ENCODE data around the gene CNOT6L.
A peak's percentile ranks its signal among the peaks of the same experiment; 100 is the strongest.

The CNOT6L gene

GRCh38 chr4:77713884-77714283, 105.3 kb downstream of the CNOT6L start:
- no peak for DNase-seq (ENCODE audit: low read depth, low spot score)

GRCh38 chr4:77712675-77713074, 106.5 kb downstream of the CNOT6L start:
- DNase-seq (ENCODE audit: low read depth, low spot score) = no peak

- no peak for DNase-seq (ENCODE audit: low read depth, low spot score)
Measured at GRCh38 chr4:77711469-77711868, 107.7 kb downstream of the CNOT6L start.

GRCh38 chr4:77710684-77711083, 108.5 kb downstream of the CNOT6L start:
- DNase-seq (ENCODE audit: low read depth, low spot score) = no peak

- no peak for DNase-seq (ENCODE audit: low read depth, low spot score)
Measured at GRCh38 chr4:77710059-77710458, 109.1 kb downstream of the CNOT6L start.

GRCh38 chr4:77706717-77707116, 112.5 kb downstream of the CNOT6L start:
- no peak for DNase-seq (ENCODE audit: low read depth, low spot score)

DNA sequence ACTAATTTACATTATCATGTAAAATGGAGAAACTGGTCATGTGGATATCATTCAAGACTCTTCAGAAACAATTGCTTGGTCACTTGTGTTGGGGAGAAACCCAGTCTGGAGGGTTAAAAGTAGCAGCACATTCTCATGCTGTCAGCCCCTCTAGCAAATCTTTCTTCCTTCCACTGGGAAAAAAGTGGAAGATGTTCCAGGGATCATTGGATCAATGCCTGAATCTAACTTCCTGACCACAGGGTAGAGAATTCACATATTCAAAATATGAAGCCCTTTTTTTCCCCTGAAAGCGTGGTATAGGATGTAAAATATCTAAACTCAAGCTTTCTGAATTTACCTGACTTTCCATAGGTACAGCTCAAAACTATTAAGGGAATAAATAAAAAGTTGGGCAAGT, 115.5 kb downstream of the CNOT6L start:
- DNase-seq (ENCODE audit: low read depth, low spot score) = no peak

DNA sequence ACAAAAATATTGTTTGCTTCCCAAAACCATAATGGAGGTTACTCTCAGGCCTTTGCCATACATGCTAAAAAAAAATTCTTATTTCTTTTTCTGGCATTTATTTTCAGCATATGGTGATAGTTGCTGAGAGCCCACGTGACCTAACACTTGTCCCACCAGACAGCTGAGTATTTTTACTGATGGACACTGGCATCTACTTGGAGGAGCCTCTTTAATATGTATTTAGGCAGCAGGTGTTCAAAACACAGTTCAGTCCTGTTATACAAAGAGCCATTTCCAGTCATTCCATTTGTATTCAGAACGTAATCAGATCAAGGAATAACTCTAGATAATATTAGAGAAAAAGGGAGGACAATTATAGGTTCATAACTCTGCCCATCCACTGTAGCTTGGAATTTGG, 118.0 kb downstream of the CNOT6L start:
- DNase-seq (ENCODE audit: low read depth, low spot score) = no peak

- peak; percentile 71 for DNase-seq (ENCODE audit: low read depth, low spot score)
Measured at GRCh38 chr4:77699731-77700210, 119.4 kb downstream of the CNOT6L start.

DNA sequence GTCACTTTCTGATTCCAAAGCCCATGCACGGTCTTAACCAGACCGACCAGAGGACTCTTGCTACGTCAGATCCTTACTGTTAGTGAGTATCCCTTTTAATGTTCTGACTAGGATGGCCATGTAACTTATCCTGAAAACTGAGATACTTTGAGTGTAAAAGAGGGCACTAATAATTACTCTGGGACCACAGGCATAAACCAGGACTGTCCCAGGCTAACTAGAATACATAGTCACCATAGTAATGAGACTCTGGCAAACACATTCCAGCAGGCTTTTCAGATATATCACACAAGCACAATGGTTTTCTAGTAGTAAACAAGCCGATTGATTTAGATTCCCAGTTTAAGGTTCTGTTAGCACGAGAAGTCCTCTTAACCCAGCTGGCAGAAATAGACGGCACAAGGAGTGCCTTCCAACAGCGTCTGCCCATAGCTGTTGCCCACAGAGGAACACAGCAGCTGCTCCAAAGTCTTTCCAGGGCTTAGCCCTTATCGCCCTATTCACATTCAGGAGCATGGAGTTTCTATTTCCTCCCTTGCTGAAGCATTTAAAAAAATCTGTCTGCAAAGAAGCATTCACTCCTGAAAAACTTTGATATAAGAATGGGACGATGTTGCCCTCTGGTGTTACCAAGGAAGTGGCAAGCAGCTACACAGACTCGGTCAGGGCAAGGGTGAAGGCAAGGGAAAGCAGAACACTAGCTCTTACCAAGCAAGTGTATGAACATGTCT, 121.1 kb downstream of the CNOT6L start:
- peak; percentile 81 for DNase-seq (ENCODE audit: low read depth, low spot score)

DNA sequence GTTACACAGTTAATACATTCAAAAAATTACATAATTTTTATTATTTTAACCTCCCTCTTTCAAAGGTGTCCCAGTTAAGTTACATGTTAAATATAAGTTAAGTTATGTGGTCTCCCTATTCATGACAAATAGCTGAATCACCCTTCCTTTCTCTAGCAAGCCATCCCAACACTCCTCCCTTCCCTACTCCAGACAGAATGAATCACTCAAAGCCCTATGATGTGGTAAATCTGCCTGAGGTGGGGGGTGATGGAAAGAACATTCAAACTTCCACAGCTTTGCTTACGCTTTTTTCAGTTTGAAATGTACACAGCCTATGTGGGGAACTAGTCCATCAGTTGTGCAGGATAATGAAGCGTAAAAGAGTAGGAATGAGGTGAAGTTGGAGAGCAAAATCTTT, 123.4 kb downstream of the CNOT6L start:
- DNase-seq (ENCODE audit: low read depth, low spot score) = peak; percentile 94

DNA sequence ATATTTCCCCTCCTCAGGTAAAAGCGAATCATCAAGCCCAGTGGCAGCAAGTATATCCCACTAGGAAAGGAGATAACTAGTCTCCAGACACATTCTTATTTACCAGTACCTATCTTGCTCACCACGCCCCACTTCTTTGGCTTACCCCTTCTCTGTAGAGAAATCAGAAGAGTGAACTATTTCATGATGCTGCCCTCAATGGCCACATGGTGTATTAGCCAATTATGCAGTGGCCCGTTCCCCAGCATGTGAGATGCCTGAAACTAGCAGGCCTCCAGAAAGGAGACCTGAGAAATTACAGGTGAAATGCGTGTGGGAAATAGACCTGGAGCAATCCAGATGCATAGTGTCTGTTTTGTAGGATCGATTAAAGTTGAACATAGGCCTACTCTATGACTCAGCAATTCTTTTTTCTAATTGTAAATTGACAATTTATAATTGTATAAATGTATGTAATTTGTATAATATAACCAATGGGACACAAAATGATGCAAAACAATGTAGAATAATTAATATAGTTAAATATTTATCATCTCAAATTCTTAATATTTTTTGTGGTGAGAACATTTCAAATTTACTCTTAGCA, 126.2 kb downstream of the CNOT6L start:
- no peak for DNase-seq (ENCODE audit: low read depth, low spot score)

- no peak for DNase-seq (ENCODE audit: low read depth, low spot score)
Measured at GRCh38 chr4:77681792-77682191, 137.4 kb downstream of the CNOT6L start.

GRCh38 chr4:77676842-77677241, 142.3 kb downstream of the CNOT6L start:
- DNase-seq (ENCODE audit: low read depth, low spot score) = no peak

DNA sequence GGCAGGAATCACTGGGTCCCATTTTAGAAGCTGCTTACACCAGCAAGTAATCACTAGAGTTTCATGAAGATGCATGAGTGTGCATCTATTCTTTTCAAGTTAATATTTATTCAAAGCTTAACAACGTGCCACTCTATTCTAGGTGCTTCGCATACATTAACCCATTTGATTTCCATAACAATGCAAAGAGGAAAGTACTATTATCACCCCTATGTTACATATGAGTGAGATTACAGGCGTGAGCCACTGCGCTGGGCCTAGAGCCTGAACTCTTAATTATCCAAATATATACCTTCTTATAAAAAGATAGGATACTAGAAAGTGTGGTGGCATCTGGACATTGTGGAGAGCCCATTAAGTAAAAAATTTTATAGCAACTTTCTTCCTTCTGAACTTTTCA, 148.1 kb downstream of the CNOT6L start:
- no peak for DNase-seq (ENCODE audit: low read depth, low spot score)

GRCh38 chr4:77669946-77670590, 149.1 kb downstream of the CNOT6L start:
- peak; percentile 18 for DNase-seq (ENCODE audit: low read depth, low spot score)

- no peak for DNase-seq (ENCODE audit: low read depth, low spot score)
Measured at GRCh38 chr4:77665381-77666069, 153.6 kb downstream of the CNOT6L start.

Data from astrocyte of the hippocampus (primary cell).